ENCODE results near the gene ZNF771. TPM values are rescaled to one million over a fixed set of nuclear protein-coding genes. Genes with fewer than 3 reads are reported as not detected.

The ZNF771 gene
- total and polyA plus RNA-seq, 9 of the 15 experiments (the other 6 are each of a cell fraction or from before 2014, with no cell fraction given) = 1.5 to 12.6 (median 4.4) TPM

- TF ChIP-seq CUX1 (CRISPR knock-in tag; IDR thresholded peaks at IDR 0.05) (no peak), FUS (optimal IDR thresholded peaks at IDR 0.05; ENCODE audit: low read depth, low read length) (no peak), NFYB (IDR thresholded peaks at IDR 0.05; ENCODE audit: extremely low read depth, insufficient read length) (peak; percentile 64), AFF1 (IDR thresholded peaks at IDR 0.05; ENCODE audit: low read depth in 1 of 2, partially characterized antibody in 2 of 2) (no peak), SIN3B (IDR thresholded peaks at IDR 0.05; ENCODE audit: low read depth) (no peak), ZNF347 (CRISPR knock-in tag; IDR thresholded peaks at IDR 0.05; ENCODE audit: low read depth) (no peak), IRF1 (CRISPR knock-in tag; IDR thresholded peaks at IDR 0.05; ENCODE audit: borderline replicate concordance) (no peak), RBM39 (optimal IDR thresholded peaks at IDR 0.05; ENCODE audit: low read depth, low read length) (no peak), CEBPZ (IDR thresholded peaks at IDR 0.05; ENCODE audit: borderline replicate concordance, low read depth, low read length) (no peak), ZNF143 (CRISPR knock-in tag; IDR thresholded peaks at IDR 0.05) (no peak), ZNF408 (CRISPR knock-in tag; IDR thresholded peaks at IDR 0.05; ENCODE audit: low read depth) (no peak), MEF2A (IDR thresholded peaks at IDR 0.05; ENCODE audit: control insufficient read depth, low read depth, low read length) (no peak), CHD1 (IDR thresholded peaks at IDR 0.05; ENCODE audit: low read length) (peak; percentile 40), MXI1 (IDR thresholded peaks at IDR 0.05; ENCODE audit: low read depth, low read length) (no peak)
Measured at GRCh38 chr16:30371248-30371816, 36.1 kb upstream of the ZNF771 start (continued).

All from K562 (cell line).